H1 (cell line): ENCODE results near the gene GP5. TPM values are rescaled to one million over a fixed set of nuclear protein-coding genes. Genes with fewer than 3 reads are reported as not detected.

Experiments used
- CTCF ChIA-PET: fragments of 300-600 bp; sonication (Branson Sonifier 250); formaldehyde crosslinking; loops from one replicate; lab custom pipeline; 2021; ENCODE audit not compliant: partially characterized antibody; lab: Charles Lee
- POLR2A ChIA-PET: fragments of 300-600 bp; sonication (Branson Sonifier 250); formaldehyde crosslinking; loops from one replicate; lab custom pipeline; 2021; ENCODE audit warnings: inconsistent platforms; ENCODE audit not compliant: partially characterized antibody; lab: Charles Lee
- DNase-seq, 2 experiments: peaks; one replicate each; pipeline versions ENCODE4 v3.0.0 to v3.0.0-alpha.2; 2010 to 2022; ENCODE audit warnings: low spot score in 2 of 2, low read depth in 1 of 2, mixed read lengths in 1 of 2
- FAIRE-seq: peaks from 2 replicates; lab custom pipeline; 2011; peaks lifted over from hg19 to GRCh38; lab: Jason Lieb, UNC
- H2AFZ ChIP-seq: 2 replicates; pipeline ENCODE4 v1.8.1; 2012; ENCODE audit warnings: low read length, inconsistent platforms
- H2AK5ac ChIP-seq: 2 replicates; pipeline ENCODE4 v1.6.1; 2013; ENCODE audit warnings: low read depth, low read length
- H2BK120ac ChIP-seq: replicated peaks from 2 replicates; pipeline ENCODE3; 2013; ENCODE audit warnings: low read depth, low read length, inconsistent platforms
- H2BK12ac ChIP-seq: 2 replicates; pipeline ENCODE4 v1.6.1; 2013; ENCODE audit warnings: low read depth, low read length
- H2BK15ac ChIP-seq: 2 replicates; pipeline ENCODE4 v1.6.1; 2013; ENCODE audit warnings: low read length
- H2BK20ac ChIP-seq: 2 replicates; pipeline ENCODE4 v1.6.1; 2013; ENCODE audit warnings: low read length
- H2BK5ac ChIP-seq: 2 replicates; pipeline ENCODE4 v1.6.1; 2013; ENCODE audit warnings: low read depth, low read length
- H3K14ac ChIP-seq: 2 replicates; pipeline ENCODE4 v1.6.1; 2013; ENCODE audit warnings: inconsistent platforms; ENCODE audit not compliant: insufficient read length
- H3K18ac ChIP-seq: 2 replicates; pipeline ENCODE4 v1.6.1; 2013; ENCODE audit warnings: low read length; ENCODE audit errors: extremely low read depth
- H3K23ac ChIP-seq: 2 replicates; pipeline ENCODE4 v1.6.1; 2013; ENCODE audit warnings: inconsistent platforms; ENCODE audit not compliant: insufficient read length
- H3K23me2 ChIP-seq: 2 replicates; pipeline ENCODE4 v1.6.1; 2013; ENCODE audit warnings: low read depth, low read length
- H3K27ac ChIP-seq: 2 replicates; pipeline ENCODE4 v1.6.1; 2011; ENCODE audit warnings: low read depth, low read length, inconsistent platforms
- H3K27me3 ChIP-seq, 4 experiments: replicated peaks in 1 of 4; 1 replicate in 1 of 4; 2 replicates in 3 of 4; pipeline versions ENCODE4 v1.6.1 to v1.8.1; 2011 to 2013; ENCODE audit warnings: low read length in 3 of 4, mild to moderate bottlenecking in 3 of 4, inconsistent platforms in 2 of 4, mixed read lengths in 2 of 4, moderate library complexity in 1 of 4; ENCODE audit not compliant: control insufficient read depth in 3 of 4, insufficient read depth in 3 of 4; ENCODE audit errors: extremely low read depth in 1 of 4
- H3K36me3 ChIP-seq, 4 experiments: 2 replicates each; pipeline versions ENCODE4 v1.6.1 to v1.8.1; 2011 to 2013; ENCODE audit warnings: mild to moderate bottlenecking in 4 of 4, low read length in 3 of 4, moderate library complexity in 2 of 4, control low read depth in 1 of 4, inconsistent platforms in 1 of 4; ENCODE audit not compliant: insufficient read depth in 4 of 4, control insufficient read depth in 2 of 4
- H3K4ac ChIP-seq: replicated peaks from 2 replicates; pipeline ENCODE3; 2013; ENCODE audit warnings: low read length, low read depth, mixed read lengths, inconsistent platforms; ENCODE audit not compliant: insufficient read length
- H3K4me1 ChIP-seq, 4 experiments: replicated peaks in 1 of 4; 1 replicate in 1 of 4; 2 replicates in 3 of 4; pipeline versions ENCODE4 v1.6.1 to v1.8.1; 2011 to 2013; ENCODE audit warnings: low read length in 3 of 4, inconsistent platforms in 2 of 4, mixed read lengths in 1 of 4; ENCODE audit not compliant: insufficient read depth in 4 of 4, control insufficient read depth in 3 of 4
- H3K4me2 ChIP-seq, 2 experiments: 2 replicates each; pipeline versions ENCODE4 v1.6.1 to v1.8.1; 2011 to 2013; ENCODE audit warnings: low read depth in 2 of 2, low read length in 2 of 2, control low read depth in 1 of 2, inconsistent platforms in 1 of 2, mild to moderate bottlenecking in 1 of 2; ENCODE audit not compliant: insufficient read depth in 1 of 2
- H3K4me3 ChIP-seq, 4 experiments: fragments of 200-600, 300-600 bp in 1 of 4; sonication (generic), shearing (Covaris generic), sonication (Bioruptor Twin) in 1 of 4; 2 replicates each; pipeline versions ENCODE4 v1.5.1 to v1.8.1; 2011 to 2016; ENCODE audit warnings: low read length in 4 of 4, low read depth in 3 of 4, control low read depth in 2 of 4, inconsistent platforms in 2 of 4, mild to moderate bottlenecking in 2 of 4, mixed read lengths in 1 of 4, moderate library complexity in 1 of 4; ENCODE audit not compliant: insufficient read depth in 2 of 4; ENCODE audit errors: extremely low read depth in 1 of 4
- H3K56ac ChIP-seq: replicated peaks from 2 replicates; pipeline ENCODE3; 2013; ENCODE audit warnings: low read depth, mild to moderate bottlenecking, mixed read lengths, low read length, inconsistent platforms; ENCODE audit not compliant: insufficient read length
- H3K79me1 ChIP-seq: 2 replicates; pipeline ENCODE4 v1.6.1; 2013; ENCODE audit warnings: low read depth, low read length, control low read depth
- H3K79me2 ChIP-seq, 2 experiments: 2 replicates each; pipeline versions ENCODE4 v1.6.1 to v1.8.1; 2012 to 2013; ENCODE audit warnings: low read length in 2 of 2, mild to moderate bottlenecking in 2 of 2, inconsistent platforms in 1 of 2; ENCODE audit not compliant: insufficient read depth in 2 of 2, control insufficient read depth in 1 of 2
- H3K9ac ChIP-seq, 4 experiments: replicated peaks in 1 of 4; 1 replicate in 1 of 4; 2 replicates in 3 of 4; pipeline versions ENCODE4 v1.6.1 to v1.8.1; 2011 to 2013; ENCODE audit warnings: low read depth in 3 of 4, low read length in 3 of 4, control low read depth in 2 of 4, mild to moderate bottlenecking in 2 of 4, moderate library complexity in 2 of 4, inconsistent platforms in 1 of 4; ENCODE audit errors: extremely low read depth in 1 of 4
- H3K9me3 ChIP-seq, 2 experiments: 2 replicates each; pipeline versions ENCODE4 v1.6.1 to v1.8.1; 2012 to 2013; ENCODE audit warnings: mild to moderate bottlenecking in 2 of 2, moderate library complexity in 2 of 2, control low read depth in 1 of 2, inconsistent platforms in 1 of 2, low read depth in 1 of 2, low read length in 1 of 2, mixed read lengths in 1 of 2; ENCODE audit not compliant: insufficient read depth in 2 of 2
- H4K20me1 ChIP-seq, 2 experiments: replicated peaks in 1 of 2; 2 replicates each; pipeline versions ENCODE3 to v1.8.1; 2011 to 2013; ENCODE audit warnings: inconsistent platforms in 2 of 2, low read length in 2 of 2, mild to moderate bottlenecking in 1 of 2; ENCODE audit not compliant: insufficient read depth in 2 of 2, control insufficient read depth in 1 of 2
- H4K5ac ChIP-seq: 2 replicates; pipeline ENCODE4 v1.6.1; 2013; ENCODE audit warnings: low read length, low read depth, mixed read lengths, inconsistent platforms; ENCODE audit not compliant: insufficient read length
- H4K8ac ChIP-seq: 2 replicates; pipeline ENCODE4 v1.8.0; 2013; ENCODE audit warnings: mild to moderate bottlenecking, moderate library complexity, low read length, inconsistent platforms; ENCODE audit not compliant: insufficient read depth; ENCODE audit errors: extremely low read depth
- H4K91ac ChIP-seq: replicated peaks from 2 replicates; pipeline ENCODE3; 2013; ENCODE audit warnings: low read length, mixed read lengths, inconsistent platforms; ENCODE audit not compliant: insufficient read length
- ATF2 ChIP-seq: IDR thresholded peaks from 2 replicates; pipeline ENCODE4 v1.6.1; 2012; ENCODE audit warnings: low read length, inconsistent platforms
- EZH2 ChIP-seq: fragments of 200-600 bp; sonication (generic); IDR thresholded peaks from 2 replicates; pipeline ENCODE4 v1.7.1; 2012; ENCODE audit warnings: low read depth, mild to moderate bottlenecking, moderate library complexity, low read length, inconsistent platforms; ENCODE audit not compliant: severe bottlenecking
- POU5F1 ChIP-seq: IDR thresholded peaks from 2 replicates; pipeline ENCODE4 v1.6.1; 2011; ENCODE audit warnings: low read depth, mild to moderate bottlenecking, low read length, moderate library complexity
- WGBS, 2 experiments: shearing (Covaris generic) in 1 of 2; methylation state at CpG; one replicate each; pipeline versions ENCODE4 v1.1.6 to v1.1.7; 2013 to 2015; ENCODE audit warnings: low lambda C conversion rate in 2 of 2, mixed read lengths in 2 of 2, inconsistent platforms in 1 of 2, low coverage in 1 of 2, missing lambda C conversion rate in 1 of 2; ENCODE audit not compliant: insufficient replicate concordance in 2 of 2, insufficient coverage in 1 of 2, insufficient read length in 1 of 2; ENCODE audit errors: extremely low coverage in 1 of 2, missing lambda C conversion rate in 1 of 2; 5-methylcytosine and 5-hydroxymethylcytosine counted together
- polyA plus RNA-seq, 7 experiments: library from polyadenylated mRNA; depleted of rRNA in 3 of 7; stranded (reverse) in 5 of 7; unstranded in 2 of 7; fragments of >200 nt in 5 of 7; fragments of 200-250 nt in 2 of 7; gene quantifications; 1 replicate in 5 of 7; 2 replicates in 1 of 7; 4 replicates in 1 of 7; pipeline versions ENCODE4 v1.2.1 to v1.2.3, GENCODE V29; 2011 to 2013; ENCODE audit warnings: missing spikeins in 2 of 7, mixed read lengths in 2 of 7
- total RNA-seq: library from RNA; stranded (reverse); fragmentation: NEBNext Ultra II Directional; extraction: Animal tissue kit (Norgen Biotek cat#: 25700); gene quantifications from 2 replicates; pipeline ENCODE4 v1.2.1, GENCODE V29; 2021

Gene GP5
- total and polyA plus RNA-seq, 2 of the 8 experiments (the other 6 are each of a cell fraction or from before 2014, with no cell fraction given): 0.13 to 0.14 TPM

- no peak overlapping the region for H4K91ac ChIP-seq
- no peak overlapping the region for H3K27ac ChIP-seq
- H3K9ac ChIP-seq: no peak overlapping the region
- no peak overlapping the region for H4K5ac ChIP-seq
- CTCF ChIA-PET: interaction anchor here (1.8 to 18.9 kb wide), 3 partner anchors 10 to 44 kb away, joined by 7 to 344 read pairs (median 12); partner anchors contain the start of gene CPN2
- TF ChIP-seq POU5F1: no peak
- TF ChIP-seq ATF2: no peak
- no peak for TF ChIP-seq EZH2
- H4K8ac ChIP-seq: no peak overlapping the region
- H2BK15ac ChIP-seq: no peak overlapping the region
- H3K14ac ChIP-seq: no peak overlapping the region
- no peak overlapping the region for H2BK120ac ChIP-seq
- no peak overlapping the region for H3K4me2 ChIP-seq
- DNase-seq (no peak), FAIRE-seq (no peak)
- no peaks in the 10 kb centered on the region for H3K36me3 ChIP-seq
- H2AK5ac ChIP-seq: no peak overlapping the region
- H3K18ac ChIP-seq: no peak overlapping the region
- no peak overlapping the region for H2AFZ ChIP-seq
- H3K4me3 ChIP-seq: no peak overlapping the region
- H3K56ac ChIP-seq: no peak overlapping the region
- no peaks in the 10 kb centered on the region for H3K79me1 ChIP-seq
- H3K23me2 ChIP-seq: no peaks in the 10 kb centered on the region
- H3K4ac ChIP-seq: no peak overlapping the region
- no peak overlapping the region for H2BK12ac ChIP-seq
- H4K20me1 ChIP-seq: no peaks in the 10 kb centered on the region
- H3K4me1 ChIP-seq: peaks cover 2 to 5% (median 2%) of the 10 kb centered on the region in 4 experiments; a peak in 5 of 7 replicates
- 88% methylated on average over 18 of the region's 18 CpGs; no CpG with 5 or more reads in 1 of the 2 experiments for WGBS, 2 experiments
- H3K27me3 ChIP-seq: peaks cover 0 to 2% (median 0%) of the 10 kb centered on the region in 4 experiments; a peak in 1 of 7 replicates
- POLR2A ChIA-PET: interaction anchor here (1.0 kb wide), 1 partner anchor 36 kb away, joined by 4 read pairs; no protein-coding TSS in a partner anchor
- H2BK5ac ChIP-seq: no peak overlapping the region
- no peak overlapping the region for H2BK20ac ChIP-seq
- H3K9me3 ChIP-seq: no peaks in the 10 kb centered on the region; a peak in 1 of 4 replicates
- no peak overlapping the region for H3K23ac ChIP-seq
- no peaks in the 10 kb centered on the region for H3K79me2 ChIP-seq
Observed at GRCh38 chr3:194360568-194360967, 38.5 kb downstream of the GP5 start.
